Motor neuron (in vitro differentiated cells): ENCODE results near the gene TAGLN2. TPM values are rescaled to one million over a fixed set of nuclear protein-coding genes. Genes with fewer than 3 reads are reported as not detected.

Experiments
- ATAC-seq, 8 experiments: fragments of 200-7000 bp; cut with Tn5 transposase; replicated peaks in 6 of 8; 2 replicates each; pipeline ENCODE4 v1.8.0; 2021; ENCODE audit warnings: mild to moderate bottlenecking in 8 of 8, moderate library complexity in 8 of 8
- H3K27ac ChIP-seq, 2 donors: fragments of 250-450 bp; sonication (Bioruptor Pico); 2 replicates each; pipeline ENCODE4 v1.9.0; 2021; ENCODE audit warnings: antibody characterized with exemption in 2 of 2, mild to moderate bottlenecking in 2 of 2, moderate library complexity in 1 of 2
- H3K4me1 ChIP-seq, 2 donors: fragments of 250-450 bp; sonication (Bioruptor Pico); replicated peaks in 1 of 2; 2 replicates each; pipeline ENCODE4 v1.6.1; 2021; ENCODE audit warnings: antibody characterized with exemption in 2 of 2, mild to moderate bottlenecking in 2 of 2, moderate library complexity in 1 of 2
- H3K4me3 ChIP-seq, 5 donors: fragments of 250-450 bp; sonication (Bioruptor Pico); 2 replicates each; pipeline ENCODE4 v1.9.0; 2021; ENCODE audit warnings: antibody characterized with exemption in 5 of 5, mild to moderate bottlenecking in 5 of 5, moderate library complexity in 4 of 5
- WGBS, 10 experiments: fragments of 450-650 bp; shearing (Covaris generic); methylation state at CpG; one replicate each; pipeline ENCODE4 v1.0.0; 2022; 5-methylcytosine and 5-hydroxymethylcytosine counted together
- in situ Hi-C, 9 experiments: fragments of 400-800 bp; cut with MboI; loops; one replicate each; pipeline ENCODE4 v1.15.0; 2021; ENCODE audit warnings: low sequenced_read_pairs in 9 of 9, low pct_unique_long_range_greater_than_20kb in 2 of 9; ENCODE audit not compliant: unreplicated experiment in 9 of 9
- total RNA-seq, 8 experiments: library from RNA; unstranded; fragments of 300-600 nt; gene quantifications; 2 replicates each; pipeline versions ENCODE4 v1.2.3 to v1.2.4, GENCODE V29; 2022

TAGLN2 gene
- total RNA-seq, 8 experiments from 2014 or later: 9.4 to 296 (median 93.0) TPM

GRCh38 chr1:159939678-159940002 is 14.3 kb upstream of the TAGLN2 start:
- 7 to 100% (median 47%) methylated on average over 1 to 3 of the region's 3 CpGs; no CpG with 5 or more reads in 2 of the 10 experiments for WGBS, 10 experiments
- no peak overlapping the region for H3K4me3 ChIP-seq
- peaks cover 61 to 62% of the 10 kb centered on the region in 2 donors for H3K4me1 ChIP-seq
- in situ Hi-C loops: loop anchor here in 4 of 9 experiments (5.0 to 25.0 kb wide), 6 partner anchors 65 to 298 kb away; partner anchors contain the start of genes IGSF8 (in 2 of the 4), KCNJ9 (in 2 of the 4), DUSP23 (in 1 of the 4) and KCNJ10 (in 1 of the 4)
- no peak overlapping the region for H3K27ac ChIP-seq
- ATAC-seq: peak in 2 of 8 experiments; percentile 45 to 63

- Histone ChIP-seq H3K27ac (no peak overlapping the region), H3K4me3 (no peak overlapping the region), H3K4me1 (peaks cover 55 to 57% of the 10 kb centered on the region in 2 donors)
- in situ Hi-C loops: loop anchor here in 4 of 9 experiments (5.0 to 25.0 kb wide), 6 partner anchors 66 to 298 kb away; partner anchors contain the start of genes IGSF8 (in 2 of the 4), KCNJ9 (in 2 of the 4), DUSP23 (in 1 of the 4) and KCNJ10 (in 1 of the 4)
- WGBS, 10 experiments: 36 to 100% (median 82%) methylated on average over 1 to 6 of the region's 6 CpGs
- ATAC-seq: peak in 2 of 8 experiments; percentile 62 to 64
Observed at GRCh38 chr1:159938905-159939677, 13.8 kb upstream of the TAGLN2 start.

- H3K4me1 ChIP-seq: peaks cover 48 to 50% of the 10 kb centered on the region in 2 donors
- in situ Hi-C loops: loop anchor here in 4 of 9 experiments (5.0 to 25.0 kb wide), 6 partner anchors 66 to 299 kb away; partner anchors contain the start of genes IGSF8 (in 2 of the 4), KCNJ9 (in 2 of the 4), DUSP23 (in 1 of the 4) and KCNJ10 (in 1 of the 4)
- ATAC-seq: peak in 2 of 8 experiments; percentile 8 to 22
- 43 to 86% (median 58%) methylated on average over 1 to 7 of the region's 7 CpGs; no CpG with 5 or more reads in 4 of the 10 experiments for whole genome bisulfite sequencing, 10 experiments
- H3K27ac ChIP-seq: no peak overlapping the region
- H3K4me3 ChIP-seq: no peak overlapping the region
Observed at GRCh38 chr1:159938211-159938852, 13.0 kb upstream of the TAGLN2 start.

GRCh38 chr1:159937054-159937750 is 11.9 kb upstream of the TAGLN2 start:
- in situ Hi-C loops: loop anchor here in 4 of 9 experiments (5.0 to 25.0 kb wide), 6 partner anchors 68 to 300 kb away; partner anchors contain the start of genes IGSF8 (in 2 of the 4), KCNJ9 (in 2 of the 4), DUSP23 (in 1 of the 4) and KCNJ10 (in 1 of the 4)
- no peak for ATAC-seq
- H3K4me1 ChIP-seq: peaks cover 36 to 38% of the 10 kb centered on the region in 2 donors
- peak overlapping the region in 1 of 2 donors; percentile 67 for H3K27ac ChIP-seq
- H3K4me3 ChIP-seq: no peak overlapping the region
- 0 to 40% (median 20%) methylated on average over 1 to 3 of the region's 4 CpGs; no CpG with 5 or more reads in 3 of the 10 experiments for WGBS, 10 experiments

- H3K27ac ChIP-seq: peak overlapping the region in 1 of 2 donors; percentile 67
- no peak overlapping the region for H3K4me3 ChIP-seq
- ATAC-seq: peak; percentile 13 to 86 (median 34)
- in situ Hi-C loops: loop anchor here in 4 of 9 experiments (5.0 to 25.0 kb wide), 6 partner anchors 68 to 301 kb away; partner anchors contain the start of genes IGSF8 (in 2 of the 4), KCNJ9 (in 2 of the 4), DUSP23 (in 1 of the 4) and KCNJ10 (in 1 of the 4)
- 28 to 69% (median 55%) methylated on average over 2 to 7 of the region's 16 CpGs; no CpG with 5 or more reads in 3 of the 10 experiments for WGBS, 10 experiments
- H3K4me1 ChIP-seq: peaks cover 28 to 30% of the 10 kb centered on the region in 2 donors
Observed at GRCh38 chr1:159936273-159936904, 11.1 kb upstream of the TAGLN2 start.

GRCh38 chr1:159935719-159936272 is 10.5 kb upstream of the TAGLN2 start:
- in situ Hi-C loops: loop anchor here in 4 of 9 experiments (5.0 to 25.0 kb wide), 6 partner anchors 69 to 302 kb away; partner anchors contain the start of genes IGSF8 (in 2 of the 4), KCNJ9 (in 2 of the 4), DUSP23 (in 1 of the 4) and KCNJ10 (in 1 of the 4)
- Histone ChIP-seq H3K4me1 (peaks cover 22 to 24% of the 10 kb centered on the region in 2 donors), H3K27ac (no peak overlapping the region), H3K4me3 (no peak overlapping the region)
- 50 to 90% (median 73%) methylated on average over 1 to 4 of the region's 4 CpGs; no CpG with 5 or more reads in 4 of the 10 experiments for WGBS, 10 experiments
- no peak for ATAC-seq

GRCh38 chr1:159935305-159935704 is 10.0 kb upstream of the TAGLN2 start:
- no peak overlapping the region for H3K4me3 ChIP-seq
- 70 to 100% (median 97%) methylated on average over 1 to 10 of the region's 11 CpGs; no CpG with 5 or more reads in 5 of the 10 experiments for WGBS, 10 experiments
- H3K4me1 ChIP-seq: peaks cover 17 to 19% of the 10 kb centered on the region in 2 donors
- ATAC-seq: no peak
- in situ Hi-C loops: loop anchor here in 4 of 9 experiments (5.0 to 25.0 kb wide), 6 partner anchors 69 to 302 kb away; partner anchors contain the start of genes IGSF8 (in 2 of the 4), KCNJ9 (in 2 of the 4), DUSP23 (in 1 of the 4) and KCNJ10 (in 1 of the 4)
- H3K27ac ChIP-seq: no peak overlapping the region

GRCh38 chr1:159934136-159935039 is 9.1 kb upstream of the TAGLN2 start:
- ATAC-seq: no peak
- Histone ChIP-seq H3K27ac (no peak overlapping the region), H3K4me1 (peaks cover 17 to 19% of the 10 kb centered on the region in 2 donors), H3K4me3 (no peak overlapping the region)
- in situ Hi-C loops: loop anchor here in 4 of 9 experiments (5.0 to 25.0 kb wide), 6 partner anchors 70 to 303 kb away; partner anchors contain the start of genes IGSF8 (in 2 of the 4), KCNJ9 (in 2 of the 4), DUSP23 (in 1 of the 4) and KCNJ10 (in 1 of the 4)
- WGBS, 10 experiments: 17 to 100% (median 97%) methylated on average over 1 to 2 of the region's 14 CpGs; no CpG with 5 or more reads in 2 of the 10 experiments

- H3K27ac ChIP-seq: no peak overlapping the region
- no peak for ATAC-seq
- in situ Hi-C loops: loop anchor here in 4 of 9 experiments (10.0 to 25.0 kb wide), 5 partner anchors 71 to 304 kb away; partner anchors contain the start of genes IGSF8 (in 2 of the 4), KCNJ9 (in 2 of the 4), DUSP23 (in 1 of the 4) and KCNJ10 (in 1 of the 4)
- H3K4me3 ChIP-seq: no peak overlapping the region
- H3K4me1 ChIP-seq: peaks cover 17 to 19% of the 10 kb centered on the region in 2 donors
- WGBS, 10 experiments: 60 to 100% (median 85%) methylated on average over 1 to 4 of the region's 4 CpGs; no CpG with 5 or more reads in 2 of the 10 experiments
Observed at GRCh38 chr1:159933347-159933746, 8.0 kb upstream of the TAGLN2 start.
